Measurements from ENCODE around the gene OR2T2. TPM values are rescaled to one million over a fixed set of nuclear protein-coding genes. Genes with fewer than 3 reads are reported as not detected.

The OR2T2 gene
- polyA plus RNA-seq, result not detected in 2 replicates

GRCh38 chr1:248445399-248445798 lies at the start of gene OR2T2:
TSS of gene OR2T2 (plus strand) at chr1:248445637. CDS start at chr1:248452798, 7,161 bp downstream.

DNA sequence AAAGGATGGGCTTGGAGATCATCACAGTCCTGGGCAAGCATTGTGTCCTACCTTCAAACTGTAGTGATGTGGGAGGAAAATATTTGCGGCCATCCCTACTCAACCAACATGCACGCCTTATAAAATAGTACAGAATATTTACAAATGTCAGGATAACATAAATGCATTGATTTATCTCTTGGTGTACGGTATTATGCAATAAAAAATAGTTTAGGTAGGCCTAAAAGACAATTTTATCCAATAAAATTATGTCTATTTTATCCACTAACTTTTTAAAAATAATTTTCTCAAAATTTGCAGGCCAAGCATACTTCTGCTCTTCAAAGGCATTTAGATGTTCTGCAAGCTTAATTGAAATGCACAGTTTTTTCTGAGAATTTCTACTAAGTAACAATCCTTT lies 42.7 kb upstream of the OR2T2 start, which contains the start of gene OR2T1:
TSS of gene OR2T1 (plus strand) at position 301 of the 400 bp plus-strand sequence. CDS start 3,100 bp downstream, outside the sequence.

DNA sequence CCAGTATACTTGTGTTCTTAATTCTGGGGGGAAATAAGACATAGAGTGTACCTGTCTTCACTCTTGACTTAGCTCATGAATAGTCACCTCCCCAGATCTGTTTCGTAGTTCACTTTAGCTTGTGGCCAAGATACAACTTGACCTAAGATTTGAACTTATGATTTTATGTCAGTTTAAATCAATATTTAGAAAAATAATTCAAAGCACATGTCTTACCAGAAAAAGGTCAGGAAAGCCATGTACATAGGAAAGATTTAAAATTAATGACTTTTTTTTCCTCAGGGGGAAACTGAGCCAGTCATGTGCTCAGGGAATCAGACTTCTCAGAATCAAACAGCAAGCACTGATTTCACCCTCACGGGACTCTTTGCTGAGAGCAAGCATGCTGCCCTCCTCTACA lies 27.6 kb downstream of the OR2T2 start, which contains the start of gene OR2T3:
TSS of gene OR2T3 (plus strand) at position 301 of the 400 bp plus-strand sequence. CDS start at position 301, 0 bp downstream.

GRCh38 chr1:248488289-248488688 lies 42.9 kb downstream of the OR2T2 start, which contains the start of gene OR2T5:
TSS of gene OR2T5 (plus strand) at chr1:248488589. CDS start at chr1:248488589, 0 bp downstream.

Other genes starting within 250 kb of the OR2T2 start
- gene OR2M3, start 248.4 kb upstream of the OR2T2 start, polyA plus RNA-seq, result not detected in 2 replicates
- not detected in 2 replicates for gene OR2M4, start 214.2 kb upstream of the OR2T2 start, polyA plus RNA-seq
- not detected in 2 replicates for gene OR2T33, start 167.7 kb upstream of the OR2T2 start, polyA plus RNA-seq
- not detected in 2 replicates for gene OR2T12, start 142.2 kb upstream of the OR2T2 start, polyA plus RNA-seq
- gene OR2M7, start 121.1 kb upstream of the OR2T2 start, polyA plus RNA-seq, result not detected in 2 replicates
- not detected in 2 replicates for gene OR14C36, start 96.9 kb upstream of the OR2T2 start, polyA plus RNA-seq
- not detected in 2 replicates for gene OR2T4, start 84.0 kb upstream of the OR2T2 start, polyA plus RNA-seq
- gene OR2T6, start 69.9 kb upstream of the OR2T2 start, polyA plus RNA-seq, result not detected in 2 replicates
- gene OR2T1, start 42.6 kb upstream of the OR2T2 start, polyA plus RNA-seq, result not detected in 2 replicates
- gene OR2T3, start 27.7 kb downstream of the OR2T2 start, polyA plus RNA-seq, result not detected in 2 replicates
- gene OR2T5, start 43.0 kb downstream of the OR2T2 start, polyA plus RNA-seq, result not detected in 2 replicates
- gene OR2G6, start 62.4 kb downstream of the OR2T2 start, polyA plus RNA-seq, result not detected in 2 replicates
- gene OR2T29, start 117.1 kb downstream of the OR2T2 start, polyA plus RNA-seq, result not detected in 2 replicates
- not detected in 2 replicates for gene OR2T34, start 129.1 kb downstream of the OR2T2 start, polyA plus RNA-seq
- gene OR2T10, start 152.1 kb downstream of the OR2T2 start, polyA plus RNA-seq, result not detected in 2 replicates
- not detected in 2 replicates for gene OR2T11, start 189.5 kb downstream of the OR2T2 start, polyA plus RNA-seq
- not detected in 2 replicates for gene OR2T35, start 199.6 kb downstream of the OR2T2 start, polyA plus RNA-seq
- gene OR2T27, start 209.9 kb downstream of the OR2T2 start, polyA plus RNA-seq, result not detected in 2 replicates

All from Purkinje cell (primary cell).